HS-5 (cell line): ENCODE results near the gene TMEM163.

Source experiments
- DNase-seq: peaks from one replicate; pipeline ENCODE4 v3.0.0-alpha.2; 2012; ENCODE audit warnings: low read depth

TMEM163 gene

GRCh38 chr2:134408791-134409190 lies 310.0 kb downstream of the TMEM163 start:
- no peak for DNase-seq

- no peak for DNase-seq
These were observed 310.4 kb downstream of the TMEM163 start for GRCh38 chr2:134408386-134408785.

GRCh38 chr2:134407154-134407890 lies 311.5 kb downstream of the TMEM163 start:
- DNase-seq = no peak

- no peak for DNase-seq
These were observed 312.1 kb downstream of the TMEM163 start for GRCh38 chr2:134406736-134407135.

GRCh38 chr2:134406311-134406710 lies 312.5 kb downstream of the TMEM163 start:
- DNase-seq = no peak
